H4 (cell line): Measurements from ENCODE around the gene NLRP4. TPM values are rescaled to one million over a fixed set of nuclear protein-coding genes. Genes with fewer than 3 reads are reported as not detected.
"Not testable (repeated sequence)": the region's sequence is repeated elsewhere in the genome, so short reads cannot be mapped to it uniquely, and the experiment has no call there.

Experiments used
- DNase-seq: peaks from one replicate; pipeline ENCODE4 v3.0.0-alpha.2; 2015; ENCODE audit warnings: low spot score
- total RNA-seq: library from RNA; depleted of rRNA; stranded (reverse); fragments of >200 nt; shearing (Covaris generic); gene quantifications from 2 replicates; pipeline ENCODE4 v1.2.3, GENCODE V29; 2014; rRNA removed

The NLRP4 gene
- total RNA-seq, 1 experiment from 2014 or later: 7.9 TPM

DNA sequence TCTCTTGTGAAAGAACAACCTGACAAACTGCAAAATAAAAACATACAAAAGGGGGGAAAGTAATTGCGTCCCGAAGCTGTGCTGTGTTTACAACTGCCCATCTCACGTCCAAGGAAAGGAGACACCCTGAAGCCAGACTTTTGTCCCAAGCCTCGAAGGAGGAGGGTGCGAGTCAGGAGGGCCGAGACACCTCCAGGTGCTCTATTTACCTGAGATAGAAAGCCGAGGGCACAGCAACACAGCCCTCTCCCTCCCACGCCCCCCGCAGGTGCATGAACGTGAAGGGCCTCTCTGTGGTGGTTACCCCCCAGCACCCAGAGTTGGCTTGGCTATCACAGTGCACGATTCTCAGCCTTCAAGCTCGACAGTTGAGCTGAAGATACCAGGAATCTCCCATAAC is 62.6 kb downstream of the NLRP4 start:
- DNase-seq: no peak

- no peak for DNase-seq
Measured at GRCh38 chr19:55901369-55902079, 65.2 kb downstream of the NLRP4 start.

- no peak for DNase-seq
Measured at GRCh38 chr19:55902080-55902751, 65.9 kb downstream of the NLRP4 start.

DNA sequence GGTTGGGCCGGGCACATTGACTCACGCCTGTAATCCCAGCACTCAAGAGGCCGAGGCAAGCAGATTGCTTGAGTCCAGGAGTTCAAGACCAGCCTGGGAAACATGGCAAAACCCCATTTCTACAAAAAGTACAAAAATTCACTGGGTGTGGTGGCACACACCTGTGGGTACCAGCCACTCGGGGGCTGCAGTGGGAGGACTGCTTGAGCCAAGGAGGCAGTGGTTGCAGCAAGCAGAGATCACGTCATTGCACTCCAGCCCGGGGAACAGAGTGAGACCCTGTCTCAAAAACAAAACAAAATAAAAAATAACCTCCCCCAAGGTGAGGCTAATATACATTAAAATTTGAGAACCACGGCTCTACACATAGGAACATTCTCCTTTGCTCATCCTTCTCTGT is 70.9 kb downstream of the NLRP4 start:
- no peak for DNase-seq

- no peak for DNase-seq
Measured at GRCh38 chr19:55907746-55908145, 71.4 kb downstream of the NLRP4 start.

- DNase-seq: no peak
Measured at GRCh38 chr19:55909801-55910200, 73.5 kb downstream of the NLRP4 start.

GRCh38 chr19:55912916-55913315 is 76.6 kb downstream of the NLRP4 start:
- no peak for DNase-seq

- no peak for DNase-seq
Measured at GRCh38 chr19:55913643-55914268, 77.4 kb downstream of the NLRP4 start.

- DNase-seq: no peak
Measured at GRCh38 chr19:55923556-55923955, 87.2 kb downstream of the NLRP4 start.

DNA sequence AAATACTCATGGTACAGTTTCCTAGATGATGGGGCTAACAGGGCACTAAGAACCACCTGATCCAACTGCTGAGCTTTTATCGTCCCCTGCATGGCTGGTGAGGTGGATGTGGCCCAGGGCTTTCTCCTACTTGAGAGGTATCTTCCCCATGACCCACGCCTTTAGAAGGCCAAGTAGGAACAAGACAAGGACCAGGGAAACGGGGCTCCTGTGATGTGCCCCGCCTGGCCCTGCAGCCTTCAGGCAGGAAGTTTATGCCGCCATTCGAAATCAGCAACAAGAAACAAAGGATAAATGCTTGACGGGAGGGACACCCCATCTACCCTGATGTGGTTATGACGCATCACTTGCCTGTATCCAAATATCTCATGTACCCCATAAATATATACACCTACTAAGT is 91.7 kb downstream of the NLRP4 start:
- no peak for DNase-seq

GRCh38 chr19:55929258-55929657 is 92.9 kb downstream of the NLRP4 start:
- DNase-seq: not testable (repeated sequence)

- DNase-seq: no peak
Measured at GRCh38 chr19:55930996-55931515, 94.7 kb downstream of the NLRP4 start.

Other genes starting within 250 kb of the NLRP4 start
- 5.1 and 7.8 TPM in 2 replicates for gene FIZ1, start 237.0 kb upstream of the NLRP4 start, total RNA-seq
- 16.7 and 21.9 TPM in 2 replicates for gene ZNF524, start 236.3 kb upstream of the NLRP4 start, total RNA-seq
- gene ZNF865, start 230.9 kb upstream of the NLRP4 start, total RNA-seq: 1.0 TPM in 2 replicates
- 5.2 and 7.2 TPM in 2 replicates for gene ZNF784, start 212.0 kb upstream of the NLRP4 start, total RNA-seq
- gene ZNF580, start 195.5 kb upstream of the NLRP4 start, total RNA-seq: 9.6 and 19.2 TPM in 2 replicates
- 28.9 and 29.5 TPM in 2 replicates for gene ZNF581, start 192.9 kb upstream of the NLRP4 start, total RNA-seq
- gene CCDC106, start 188.3 kb upstream of the NLRP4 start, total RNA-seq: 0.45 and 2.4 TPM in 2 replicates
- 95.5 and 121 TPM in 2 replicates for gene U2AF2, start 181.5 kb upstream of the NLRP4 start, total RNA-seq
- gene EPN1, start 161.3 kb upstream of the NLRP4 start, total RNA-seq: 43.6 and 59.6 TPM in 2 replicates
- gene NLRP9, start 98.1 kb upstream of the NLRP4 start, total RNA-seq: not detected in 2 replicates
- 7.7 and 12.4 TPM in 2 replicates for gene RFPL4A, start 77.4 kb upstream of the NLRP4 start, total RNA-seq
- 1.8 TPM in 1 of 2 replicates, not detected in the other for gene RFPL4AL1, start 67.4 kb upstream of the NLRP4 start, total RNA-seq
- 2.1 and 2.4 TPM in 2 replicates for gene NLRP11, start 4.5 kb upstream of the NLRP4 start, total RNA-seq
- not detected in 2 replicates for gene NLRP13, start 95.8 kb downstream of the NLRP4 start, total RNA-seq
- not detected in 2 replicates for gene NLRP8, start 111.3 kb downstream of the NLRP4 start, total RNA-seq
- gene NLRP5, start 150.2 kb downstream of the NLRP4 start, total RNA-seq: 0.12 and 1.3 TPM in 2 replicates